Effector memory CD8-positive, alpha-beta T cell (primary cell): ENCODE data around the gene STAT5B.
"Not testable (repeated sequence)": the region's sequence is repeated elsewhere in the genome, so short reads cannot be mapped to it uniquely, and the experiment has no call there.

Source experiments
- ATAC-seq: fragments of 150-1000 bp; cut with Tn5 transposase; replicated peaks from 2 replicates; pipeline ENCODE4 v1.10.0; 2021; ENCODE audit warnings: mild to moderate bottlenecking, moderate library complexity
- DNase-seq, 3 experiments: peaks; one replicate each; pipeline ENCODE4 v3.0.0; 2021
- H3K27ac Mint-ChIP-seq, 2 donors: one replicate each; pipeline ENCODE4 v1.8.0; 2022; ENCODE audit warnings: mild to moderate bottlenecking in 2 of 2, mixed read lengths in 2 of 2, moderate library complexity in 2 of 2
- H3K27me3 Mint-ChIP-seq, 2 donors: one replicate each; pipeline ENCODE4 v1.8.0; 2022; ENCODE audit warnings: mixed read lengths in 2 of 2
- H3K36me3 Mint-ChIP-seq: one replicate; pipeline ENCODE4 v1.8.0; 2022; ENCODE audit warnings: mild to moderate bottlenecking, moderate library complexity, mixed read lengths; ENCODE audit not compliant: insufficient read depth
- H3K4me1 Mint-ChIP-seq, 2 donors: one replicate each; pipeline ENCODE4 v1.8.0; 2022; ENCODE audit warnings: low read depth in 2 of 2, mixed read lengths in 2 of 2
- H3K4me3 Mint-ChIP-seq, 2 donors: one replicate each; pipeline ENCODE4 v1.8.0; 2022; ENCODE audit warnings: mild to moderate bottlenecking in 2 of 2, mixed read lengths in 2 of 2, moderate library complexity in 2 of 2
- H3K9me3 Mint-ChIP-seq, 2 donors: one replicate each; pipeline ENCODE4 v1.8.0; 2022; ENCODE audit warnings: mixed read lengths in 2 of 2

The STAT5B gene

GRCh38 chr17:42241871-42242270 lies 34.3 kb downstream of the STAT5B start:
- DNase-seq, result no peak
- no peak overlapping the region for H3K4me3 Mint-ChIP-seq
- peak overlapping the region; percentile 14 to 41 for H3K27ac Mint-ChIP-seq
- no peak for ATAC-seq
- no peaks in the 10 kb centered on the region for H3K27me3 Mint-ChIP-seq
- H3K36me3 Mint-ChIP-seq, result peaks cover 3% of the 10 kb centered on the region
- H3K4me1 Mint-ChIP-seq, result peaks cover 29 to 52% of the 10 kb centered on the region in 2 donors
- no peaks in the 10 kb centered on the region for H3K9me3 Mint-ChIP-seq

GRCh38 chr17:42240863-42241262 lies 35.3 kb downstream of the STAT5B start:
- not testable (repeated sequence) for DNase-seq, ATAC-seq, H3K36me3 Mint-ChIP-seq, H3K4me3 Mint-ChIP-seq, H3K9me3 Mint-ChIP-seq, H3K27me3 Mint-ChIP-seq
- Mint-ChIP-seq H3K27ac (peak overlapping the region in 1 of 2 donors; percentile 58), H3K4me1 (peaks cover 28 to 51% of the 10 kb centered on the region in 2 donors)

DNA sequence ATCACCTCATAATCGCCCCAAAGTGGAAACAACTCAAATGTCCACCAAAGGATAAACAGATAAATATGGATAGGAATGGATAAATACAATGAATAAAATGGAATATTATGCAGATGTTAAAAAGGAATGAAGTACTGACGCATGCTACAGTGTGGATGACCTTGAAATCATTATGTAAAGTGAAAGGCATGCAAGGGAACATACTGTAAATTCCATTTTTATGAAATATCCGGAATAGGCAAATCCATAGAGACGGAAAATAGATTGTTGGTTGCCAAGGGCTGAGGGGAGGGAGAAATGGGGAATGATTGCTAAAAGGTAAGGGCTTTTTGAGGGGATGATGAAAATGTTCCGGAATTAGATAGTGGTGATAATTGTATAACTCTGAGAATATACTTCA lies 36.0 kb downstream of the STAT5B start:
- Mint-ChIP-seq H3K27ac (peak overlapping the region; percentile 57 to 58), H3K36me3 (peaks cover 12% of the 10 kb centered on the region)
- no peak for ATAC-seq

DNA sequence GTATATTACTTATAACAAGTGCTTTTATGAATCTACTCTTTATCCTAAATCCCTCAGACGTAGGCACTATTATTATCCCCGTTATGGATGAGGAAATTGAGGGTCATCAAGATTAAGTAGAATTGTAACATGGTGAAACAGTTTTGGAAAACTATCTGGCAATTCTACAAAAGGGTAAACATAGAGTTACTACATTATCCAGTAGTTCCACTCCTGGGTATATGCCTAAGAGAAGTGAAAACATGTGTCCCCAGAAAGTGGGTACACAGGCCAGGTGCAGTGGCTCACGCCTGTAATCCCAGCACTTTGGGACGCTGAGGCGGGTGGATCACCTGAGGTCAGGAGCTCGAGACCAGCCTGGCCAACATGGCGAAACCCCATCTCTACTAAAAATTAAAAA lies 36.6 kb downstream of the STAT5B start:
- DNase-seq, H3K9me3 Mint-ChIP-seq, H3K4me3 Mint-ChIP-seq, ATAC-seq, H3K27me3 Mint-ChIP-seq: not testable (repeated sequence)
- Mint-ChIP-seq H3K4me1 (peaks cover 30 to 54% of the 10 kb centered on the region in 2 donors), H3K36me3 (peaks cover 13% of the 10 kb centered on the region), H3K27ac (peak overlapping the region; percentile 57 to 65)

More for the DNA sequence above, 36.0 kb downstream of the STAT5B start:
- peaks cover 30 to 49% of the 10 kb centered on the region in 2 donors for H3K4me1 Mint-ChIP-seq
- no peaks in the 10 kb centered on the region for H3K9me3 Mint-ChIP-seq
- H3K4me3 Mint-ChIP-seq, result no peak overlapping the region
- no peak for DNase-seq
- H3K27me3 Mint-ChIP-seq, result no peaks in the 10 kb centered on the region

GRCh38 chr17:42236760-42237159 lies 39.4 kb downstream of the STAT5B start:
- H3K4me3 Mint-ChIP-seq, result no peak overlapping the region
- H3K27me3 Mint-ChIP-seq, result no peaks in the 10 kb centered on the region
- peaks cover 25 to 41% of the 10 kb centered on the region in 2 donors for H3K4me1 Mint-ChIP-seq
- ATAC-seq (no peak), DNase-seq (no peak)
- H3K9me3 Mint-ChIP-seq, result no peaks in the 10 kb centered on the region
- H3K36me3 Mint-ChIP-seq, result peaks cover 10% of the 10 kb centered on the region
- peak overlapping the region in 1 of 2 donors; percentile 51 for H3K27ac Mint-ChIP-seq

DNA sequence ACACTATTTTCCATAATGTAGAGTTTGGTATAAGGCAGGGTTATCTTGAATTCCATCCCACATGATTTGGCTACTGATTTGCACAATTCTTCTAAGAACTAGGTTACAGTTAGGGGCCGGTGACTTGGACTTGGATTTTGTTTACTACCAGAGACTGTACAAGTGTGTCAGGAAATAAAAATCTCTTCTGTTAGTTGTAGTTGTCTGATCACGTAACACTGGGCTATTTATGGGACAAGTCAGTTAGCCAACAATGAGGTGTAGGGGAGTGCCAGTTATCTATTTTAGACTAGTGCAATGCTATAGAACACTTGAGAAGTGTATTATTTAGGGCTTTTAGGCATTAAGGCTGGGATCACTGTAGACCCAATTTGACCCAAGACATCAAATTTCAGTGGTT lies 42.2 kb downstream of the STAT5B start:
- peaks cover 14% of the 10 kb centered on the region for H3K36me3 Mint-ChIP-seq
- no peak for ATAC-seq
- no peaks in the 10 kb centered on the region for H3K9me3 Mint-ChIP-seq
- peak overlapping the region; percentile 41 to 75 for H3K27ac Mint-ChIP-seq
- H3K4me3 Mint-ChIP-seq, result no peak overlapping the region
- no peak for DNase-seq
- H3K27me3 Mint-ChIP-seq, result no peaks in the 10 kb centered on the region
- peaks cover 15 to 30% of the 10 kb centered on the region in 2 donors for H3K4me1 Mint-ChIP-seq

DNA sequence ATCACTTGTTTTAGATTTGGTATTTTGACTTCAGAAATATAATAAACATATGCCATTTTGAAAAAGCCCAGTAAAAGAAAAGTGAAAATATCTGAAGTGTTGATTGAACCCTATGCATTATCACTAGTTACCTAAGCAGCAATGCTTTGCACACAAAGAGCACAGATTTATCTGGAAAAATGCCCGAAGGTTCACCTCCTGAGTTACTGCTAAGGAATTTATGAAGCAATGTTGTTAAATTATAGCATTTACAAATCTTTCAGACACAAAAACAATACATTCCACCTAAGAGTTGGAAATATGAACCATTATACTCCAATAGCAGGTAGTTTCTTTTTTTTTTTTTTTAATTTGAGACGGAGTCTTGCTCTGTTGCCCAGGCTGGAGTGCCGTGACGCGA lies 43.0 kb downstream of the STAT5B start:
- no peak for ATAC-seq
- no peaks in the 10 kb centered on the region for H3K9me3 Mint-ChIP-seq
- no peak for DNase-seq
- H3K27ac Mint-ChIP-seq, result peak overlapping the region in 1 of 2 donors; percentile 41
- H3K4me3 Mint-ChIP-seq, result no peak overlapping the region
- H3K4me1 Mint-ChIP-seq, result peaks cover 15 to 34% of the 10 kb centered on the region in 2 donors
- H3K36me3 Mint-ChIP-seq, result peaks cover 14% of the 10 kb centered on the region
- H3K27me3 Mint-ChIP-seq, result no peaks in the 10 kb centered on the region

- peaks cover 18% of the 10 kb centered on the region for H3K36me3 Mint-ChIP-seq
- H3K4me3 Mint-ChIP-seq, result no peak overlapping the region
- H3K27ac Mint-ChIP-seq, result peak overlapping the region in 1 of 2 donors; percentile 79
- no peak for DNase-seq
- H3K27me3 Mint-ChIP-seq, result no peaks in the 10 kb centered on the region
- ATAC-seq, result no peak
- no peaks in the 10 kb centered on the region for H3K9me3 Mint-ChIP-seq
- peaks cover 5 to 21% of the 10 kb centered on the region in 2 donors for H3K4me1 Mint-ChIP-seq
Measured at GRCh38 chr17:42230225-42230624, 46.0 kb downstream of the STAT5B start.

DNA sequence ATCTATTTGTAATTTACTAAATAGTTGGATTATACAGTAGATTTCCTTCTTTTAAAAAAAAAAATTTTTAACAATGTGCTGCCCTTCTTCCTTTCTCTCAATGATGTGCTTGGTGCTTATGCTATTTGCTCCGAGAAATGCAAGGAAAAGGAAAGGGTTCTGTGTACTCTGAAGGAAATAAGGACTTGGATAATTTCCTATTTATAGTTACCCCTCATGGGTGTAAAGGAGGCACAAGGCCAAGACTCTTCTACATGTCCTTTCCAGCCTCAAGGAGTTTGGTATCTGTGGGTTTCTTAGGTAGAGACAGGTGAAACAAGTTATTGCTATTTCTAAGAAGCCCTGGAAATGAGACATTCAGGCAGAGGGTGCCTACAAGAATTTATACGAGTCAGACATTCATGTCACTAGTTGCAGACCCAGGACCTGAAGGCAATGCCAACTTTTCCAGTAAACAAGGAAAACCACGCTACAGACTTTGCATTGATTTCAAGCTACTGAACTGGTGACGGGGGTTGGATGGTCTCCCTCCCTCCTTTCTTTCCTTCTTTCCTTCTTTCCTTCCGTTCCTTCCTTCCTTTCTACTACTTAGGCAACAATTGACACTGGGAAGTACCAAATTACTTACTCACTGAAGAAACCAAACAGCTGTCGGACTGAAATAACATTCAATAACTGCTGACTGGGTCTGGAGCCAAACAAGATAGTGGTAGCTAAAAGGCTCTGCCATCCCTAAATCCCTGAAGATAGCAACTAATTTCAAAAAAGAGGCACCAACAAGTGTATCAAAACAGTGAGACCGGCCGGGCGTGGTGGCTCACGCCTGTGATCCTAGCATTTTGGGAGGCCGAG lies 48.1 kb downstream of the STAT5B start:
- Mint-ChIP-seq H3K4me1 (peaks cover 0 to 10% of the 10 kb centered on the region in 2 donors), H3K36me3 (peaks cover 29% of the 10 kb centered on the region), H3K27me3 (no peaks in the 10 kb centered on the region), H3K4me3 (no peak overlapping the region), H3K27ac (peak overlapping the region; percentile 13 to 56), H3K9me3 (no peaks in the 10 kb centered on the region)
- ATAC-seq, result no peak
- no peak for DNase-seq

GRCh38 chr17:42225646-42226045 lies 50.5 kb downstream of the STAT5B start:
- no peaks in the 10 kb centered on the region for H3K9me3 Mint-ChIP-seq
- H3K27ac Mint-ChIP-seq, result no peak overlapping the region
- H3K4me3 Mint-ChIP-seq, result no peak overlapping the region
- H3K27me3 Mint-ChIP-seq, result no peaks in the 10 kb centered on the region
- peaks cover 3 to 18% of the 10 kb centered on the region in 2 donors for H3K4me1 Mint-ChIP-seq
- no peak for ATAC-seq
- peaks cover 43% of the 10 kb centered on the region for H3K36me3 Mint-ChIP-seq
- no peak for DNase-seq

GRCh38 chr17:42224651-42225050 lies 51.5 kb downstream of the STAT5B start:
- Mint-ChIP-seq H3K4me1 (peaks cover 3 to 12% of the 10 kb centered on the region in 2 donors), H3K27ac (peak overlapping the region; percentile 25 to 59), H3K4me3 (no peak overlapping the region), H3K27me3 (no peaks in the 10 kb centered on the region), H3K9me3 (no peaks in the 10 kb centered on the region), H3K36me3 (peaks cover 43% of the 10 kb centered on the region)
- DNase-seq (no peak), ATAC-seq (no peak)

- DNase-seq, result peak; percentile 48 to 60 (median 49)
- Mint-ChIP-seq H3K36me3 (peaks cover 51% of the 10 kb centered on the region), H3K27me3 (no peaks in the 10 kb centered on the region), H3K9me3 (no peaks in the 10 kb centered on the region), H3K4me3 (no peak overlapping the region), H3K27ac (peak overlapping the region; percentile 75 to 90), H3K4me1 (peaks cover 3 to 8% of the 10 kb centered on the region in 2 donors)
- ATAC-seq, result peak; percentile 97
Measured at GRCh38 chr17:42221886-42222745, 54.1 kb downstream of the STAT5B start.

- H3K27ac Mint-ChIP-seq, H3K4me1 Mint-ChIP-seq, ATAC-seq, H3K4me3 Mint-ChIP-seq, H3K9me3 Mint-ChIP-seq, DNase-seq, H3K27me3 Mint-ChIP-seq: not testable (repeated sequence)
- H3K36me3 Mint-ChIP-seq, result peaks cover 62% of the 10 kb centered on the region
Measured at GRCh38 chr17:42219280-42219679, 56.9 kb downstream of the STAT5B start.
